Measurements from ENCODE around the gene PPP4R3C.
"Not testable (repeated sequence)": the region's sequence is repeated elsewhere in the genome, so short reads cannot be mapped to it uniquely, and the experiment has no call there.

PPP4R3C gene

DNA sequence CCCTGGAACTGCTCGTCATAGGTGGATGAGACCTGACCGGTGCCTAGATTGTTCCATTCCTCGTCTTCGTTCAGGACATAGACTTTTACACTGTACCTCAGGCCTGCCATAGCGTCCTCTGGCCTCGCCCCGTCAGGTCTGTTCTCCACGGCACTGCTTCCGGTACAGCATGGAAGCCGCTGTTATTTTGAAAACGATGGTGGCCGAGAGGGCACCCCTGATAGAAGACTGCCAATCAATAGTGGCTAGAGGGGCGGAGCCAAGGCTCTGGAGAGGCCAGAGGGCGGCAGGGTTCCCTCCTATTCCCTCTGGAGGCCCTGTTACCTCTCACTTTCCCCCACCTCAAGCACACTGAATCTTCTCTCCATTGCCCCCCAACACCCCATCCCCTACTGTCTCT lies at the start of gene PPP4R3C:
Gene PPP4R3C, minus strand, starts transcription at position 155 of the 400 bp plus-strand sequence. Its CDS starts 45 bp downstream, at position 110.
- no peak for DNase-seq (ENCODE audit: low read depth in 2 of 2)

DNA sequence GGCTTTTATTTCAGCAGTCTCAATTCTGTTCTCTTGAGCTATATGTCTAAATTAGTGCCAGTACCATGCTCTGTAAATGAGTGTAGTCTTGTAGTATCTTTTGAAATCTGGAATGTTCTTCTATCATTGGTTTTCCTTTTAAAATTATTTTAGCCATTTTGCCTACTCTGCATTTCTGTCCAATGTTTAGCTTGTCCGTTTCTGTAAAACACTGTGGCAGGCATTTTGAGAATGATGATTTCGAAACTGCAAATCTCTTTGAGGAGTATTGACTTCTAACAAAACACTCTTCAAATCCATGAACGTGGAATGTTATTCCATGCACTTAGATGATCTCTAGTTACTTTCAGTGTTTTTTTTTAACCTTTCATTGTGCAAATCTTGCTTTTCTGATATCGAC lies 28.3 kb upstream of the PPP4R3C start:
- no peak for DNase-seq (ENCODE audit: low read depth in 2 of 2)

DNA sequence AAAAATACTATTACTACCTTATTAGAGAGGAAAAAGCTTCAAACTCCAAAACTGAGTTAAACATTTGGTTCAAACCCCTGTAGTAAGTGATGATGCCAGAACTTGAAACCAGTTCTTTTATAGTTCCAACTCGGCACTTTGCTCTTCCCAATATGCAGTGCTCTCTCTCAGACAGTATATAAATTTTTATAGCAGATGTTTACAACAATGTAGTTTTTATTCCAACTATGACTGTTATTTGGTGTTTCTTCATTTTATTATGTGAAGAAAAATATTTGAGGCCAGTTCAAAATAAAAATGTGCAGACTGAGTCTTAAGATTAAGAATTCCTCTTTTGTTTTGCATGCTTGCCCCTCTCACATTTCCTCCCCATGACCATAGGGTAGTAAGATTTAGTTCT lies 2.9 kb upstream of the PPP4R3C start:
- DNase-seq (ENCODE audit: low read depth in 2 of 2), result no peak

DNA sequence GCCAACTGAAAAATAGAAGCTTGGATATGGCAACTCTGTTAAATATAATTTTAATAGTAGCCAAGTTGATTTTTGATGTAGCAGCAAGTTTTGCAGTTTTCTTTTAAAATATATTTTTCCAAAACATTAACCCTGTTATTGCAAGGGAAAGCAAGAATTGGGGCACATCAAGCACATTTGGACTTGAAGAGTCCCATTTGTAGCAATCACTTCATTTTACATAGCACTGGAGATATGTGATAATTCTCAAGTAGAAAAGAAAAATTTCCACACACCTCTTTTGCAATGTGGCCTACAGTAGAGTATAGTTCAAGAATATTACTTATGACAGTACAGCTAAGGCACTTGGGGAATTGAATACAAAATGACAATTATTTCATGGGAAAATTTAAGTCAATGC lies 1.9 kb upstream of the PPP4R3C start:
- DNase-seq (ENCODE audit: low read depth in 2 of 2), result no peak

DNA sequence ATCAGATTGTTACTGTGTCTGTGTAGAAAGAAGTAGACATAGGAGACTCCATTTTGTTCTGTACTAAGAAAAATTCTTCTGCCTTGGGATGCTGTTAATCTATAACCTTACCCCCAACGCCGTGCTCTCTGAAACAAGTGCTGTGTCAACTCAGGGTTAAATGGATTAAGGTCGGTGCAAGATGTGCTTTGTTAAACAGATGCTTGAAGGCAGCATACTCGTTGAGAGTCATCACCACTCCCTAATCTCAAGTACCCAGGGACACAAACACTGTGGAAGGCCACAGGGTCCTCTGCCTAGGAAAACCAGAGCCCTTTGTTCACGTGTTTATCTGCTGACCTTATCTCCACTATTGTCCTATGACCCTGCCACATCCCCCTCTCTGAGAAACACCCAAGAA lies 4.0 kb downstream of the PPP4R3C start:
- not testable (repeated sequence) for DNase-seq (ENCODE audit: low read depth in 2 of 2)

DNA sequence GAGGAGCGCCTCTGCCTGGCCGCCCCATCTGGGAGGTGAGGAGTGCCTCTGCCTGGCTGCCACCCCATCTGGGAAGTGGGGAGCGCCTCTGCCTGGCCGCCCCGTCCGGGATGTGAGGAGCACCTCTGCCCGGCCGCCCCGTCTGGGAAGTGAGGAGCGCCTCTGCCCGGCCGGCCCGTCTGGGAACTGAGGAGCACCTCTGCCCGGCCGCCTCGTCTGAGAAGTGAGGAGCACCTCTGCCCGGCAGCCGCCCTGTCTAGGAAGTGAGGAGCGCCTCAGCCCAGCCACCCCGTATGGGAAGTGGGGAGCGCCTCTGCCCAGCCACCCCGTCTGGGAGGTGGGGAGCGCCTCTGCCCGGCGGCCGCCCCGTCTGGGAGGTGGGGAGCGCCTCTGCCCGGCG lies 4.6 kb downstream of the PPP4R3C start:
- not testable (repeated sequence) for DNase-seq (ENCODE audit: low read depth in 2 of 2)

DNA sequence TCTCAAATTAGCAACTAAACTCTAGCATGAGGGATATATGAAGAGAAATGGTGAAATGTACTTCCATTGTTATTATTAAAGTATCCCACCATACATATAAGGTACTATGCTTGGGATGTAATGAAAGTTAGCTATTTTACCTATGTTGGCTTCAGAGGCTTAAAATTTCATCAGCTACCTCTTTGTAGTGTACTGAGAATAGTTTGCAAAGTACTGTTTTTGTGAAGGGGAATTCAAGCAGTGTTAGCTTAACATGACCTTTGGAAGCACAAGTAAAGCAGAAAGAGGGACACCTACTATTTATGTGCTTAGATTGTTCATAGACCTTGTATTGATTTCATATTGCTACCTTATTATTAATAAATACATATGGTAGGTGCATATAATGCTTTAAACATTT lies 11.8 kb downstream of the PPP4R3C start:
- DNase-seq (ENCODE audit: low read depth in 2 of 2), result no peak

DNA sequence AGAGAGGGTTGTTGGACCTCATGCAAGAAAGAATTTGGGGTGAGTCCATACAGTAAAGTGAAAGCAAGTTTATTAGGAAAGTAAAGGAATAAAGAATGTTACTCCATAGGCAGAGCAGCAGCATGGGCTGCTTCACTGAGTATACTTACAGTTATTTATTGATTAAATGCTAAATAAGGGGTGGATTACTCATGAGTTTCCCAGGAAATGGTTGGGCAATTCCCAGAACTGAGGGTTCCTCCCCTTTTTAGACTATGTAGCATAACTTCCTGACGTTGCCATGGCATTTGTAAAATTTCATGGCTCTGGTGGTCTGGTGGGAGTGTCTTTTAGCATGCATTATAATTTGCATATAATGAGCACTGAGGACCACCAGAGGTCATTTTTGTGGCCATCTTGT lies 16.7 kb downstream of the PPP4R3C start:
- no peak for DNase-seq (ENCODE audit: low read depth in 2 of 2)

DNA sequence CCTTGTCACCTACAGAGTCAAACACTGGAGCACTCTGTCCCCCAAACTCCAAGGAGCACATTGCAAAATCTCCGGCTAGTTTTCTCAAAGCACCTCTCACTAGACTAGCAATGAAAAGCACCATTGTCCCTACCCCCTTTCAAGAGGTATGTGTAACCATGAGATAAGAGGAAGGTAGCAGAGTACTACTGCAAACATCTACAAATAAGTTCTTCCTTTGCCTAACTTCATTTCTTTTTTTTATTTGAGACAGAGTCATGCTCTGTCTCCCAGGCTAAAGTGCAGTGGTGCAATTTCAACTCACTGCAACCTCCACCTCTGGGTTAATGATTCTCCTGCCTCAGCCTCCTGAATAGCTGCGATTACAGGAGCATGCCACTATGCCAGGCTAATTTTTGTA lies 17.7 kb downstream of the PPP4R3C start:
- no peak for DNase-seq (ENCODE audit: low read depth in 2 of 2)

DNA sequence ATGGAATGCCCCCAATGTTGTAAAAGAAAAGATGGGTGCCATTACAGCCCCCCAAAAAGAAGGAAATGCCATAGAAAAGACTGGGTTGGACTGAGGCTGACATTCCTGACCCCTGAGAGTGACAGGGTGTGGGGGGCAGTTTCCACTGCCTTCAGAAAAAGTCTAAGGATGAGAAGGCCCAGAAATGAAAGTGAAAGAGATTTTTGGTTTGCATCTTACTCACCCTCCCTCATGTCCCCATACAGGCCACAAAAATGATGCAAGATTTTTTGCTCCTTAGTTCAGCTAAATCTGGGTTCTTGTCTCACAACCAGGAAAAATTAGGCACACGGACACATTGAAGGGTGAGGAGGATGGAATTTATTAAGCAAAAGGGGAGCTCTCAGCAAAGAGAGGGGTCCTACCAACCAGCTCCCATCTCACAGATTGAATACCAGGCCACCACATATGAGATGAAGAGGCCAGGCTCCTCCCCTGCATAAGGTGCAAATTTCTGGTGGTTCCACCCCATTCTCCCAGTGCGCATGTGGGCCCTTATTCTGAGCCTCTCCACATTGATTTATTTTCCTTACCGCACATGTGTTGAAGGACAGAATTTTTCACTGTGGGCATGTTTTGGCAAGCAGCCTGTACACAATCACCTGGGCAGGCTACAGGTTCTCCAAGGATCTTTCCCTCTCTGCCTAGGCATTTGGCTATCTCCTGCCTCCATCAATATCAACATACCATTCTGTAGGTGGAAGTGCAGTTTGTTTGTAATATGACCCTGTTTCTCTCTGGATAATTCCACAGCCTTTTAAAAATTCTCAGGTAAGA lies 18.8 kb downstream of the PPP4R3C start:
- no peak for DNase-seq (ENCODE audit: low read depth in 2 of 2)

DNA sequence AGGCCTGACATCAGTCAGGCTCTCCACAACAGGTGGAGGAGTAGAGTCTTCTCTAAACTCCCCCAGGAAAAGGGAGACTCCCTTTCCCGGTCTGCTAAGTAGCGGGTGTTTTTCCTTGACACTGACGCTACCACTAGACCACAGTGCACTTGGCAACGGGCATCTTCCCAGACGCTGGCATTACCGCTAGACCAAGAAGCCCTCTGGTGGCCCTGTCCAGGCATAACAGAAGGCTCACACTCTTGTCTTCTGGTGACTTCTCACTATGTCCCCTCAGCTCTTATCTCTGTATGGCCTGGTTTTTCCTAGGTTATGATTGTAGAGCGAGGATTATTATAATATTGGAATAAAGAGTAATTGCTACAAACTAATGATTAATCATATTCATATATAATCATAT lies 20.7 kb downstream of the PPP4R3C start:
- not testable (repeated sequence) for DNase-seq (ENCODE audit: low read depth in 2 of 2)

DNA sequence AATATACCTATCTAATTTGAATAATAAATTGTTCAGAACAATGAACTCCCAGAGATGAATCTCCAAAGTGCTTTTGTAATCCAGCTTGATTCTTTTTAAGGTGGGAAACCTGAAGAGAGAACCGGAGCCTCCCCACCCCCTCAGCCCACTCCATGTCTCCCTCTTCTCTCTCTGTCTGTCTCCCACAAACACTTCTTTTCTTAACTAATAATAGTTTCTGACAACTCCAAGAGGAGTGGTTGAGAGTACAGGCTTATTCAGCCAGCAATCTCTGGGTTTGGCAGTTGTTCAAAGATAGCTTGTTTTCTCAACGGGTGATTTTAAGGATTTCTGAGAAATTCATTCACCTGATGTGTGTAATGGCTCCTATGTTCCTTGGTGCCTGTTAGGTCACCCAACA lies 23.4 kb downstream of the PPP4R3C start:
- DNase-seq (ENCODE audit: low read depth in 2 of 2), result no peak

DNA sequence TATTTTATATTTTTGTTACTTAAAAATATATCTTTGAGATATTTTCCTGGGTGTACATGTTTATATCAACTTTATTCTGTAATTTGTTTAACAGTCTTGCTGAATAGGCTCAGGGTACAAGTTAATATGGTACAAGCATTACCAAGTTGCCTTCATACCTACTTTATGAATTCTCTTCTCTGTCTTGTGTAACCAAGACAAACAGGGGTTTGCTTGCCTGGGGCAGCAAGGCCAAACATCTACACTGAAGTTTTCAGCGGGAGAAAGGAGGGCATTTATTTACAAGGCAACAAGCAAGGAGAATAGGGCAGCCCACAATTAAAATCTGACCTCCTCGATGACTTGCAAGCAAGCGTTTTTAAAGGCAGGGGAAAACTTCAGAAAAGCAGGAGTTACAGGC lies 24.2 kb downstream of the PPP4R3C start:
- no peak for DNase-seq (ENCODE audit: low read depth in 2 of 2)

DNA sequence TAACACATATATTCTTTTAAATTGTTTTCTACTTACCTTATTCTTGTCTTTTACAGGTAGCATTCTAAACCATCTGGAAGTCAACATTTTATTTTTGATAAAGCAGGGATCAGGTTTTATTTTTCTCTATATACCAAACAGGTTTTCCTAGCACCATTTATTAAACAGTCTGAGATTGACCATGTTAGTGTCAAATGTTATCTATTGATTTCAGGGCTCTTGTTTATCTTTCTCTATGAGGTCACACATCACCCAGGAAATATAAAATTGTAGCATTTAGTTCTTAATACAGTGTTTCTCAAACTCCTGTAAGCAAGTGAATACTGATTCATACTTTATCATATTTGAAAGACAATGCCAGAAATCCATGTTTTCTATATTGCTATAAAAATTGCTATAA lies 28.1 kb downstream of the PPP4R3C start:
- DNase-seq (ENCODE audit: low read depth in 2 of 2), result no peak

Data from stimulated activated CD8-positive, alpha-beta memory T cell treated with anti-CD3 and anti-CD28 coated beads, Interleukin-2, amount 100 ng/mL, for 48 hours (primary cell).